Measurements from ENCODE around the gene VPS13C.

DNA sequence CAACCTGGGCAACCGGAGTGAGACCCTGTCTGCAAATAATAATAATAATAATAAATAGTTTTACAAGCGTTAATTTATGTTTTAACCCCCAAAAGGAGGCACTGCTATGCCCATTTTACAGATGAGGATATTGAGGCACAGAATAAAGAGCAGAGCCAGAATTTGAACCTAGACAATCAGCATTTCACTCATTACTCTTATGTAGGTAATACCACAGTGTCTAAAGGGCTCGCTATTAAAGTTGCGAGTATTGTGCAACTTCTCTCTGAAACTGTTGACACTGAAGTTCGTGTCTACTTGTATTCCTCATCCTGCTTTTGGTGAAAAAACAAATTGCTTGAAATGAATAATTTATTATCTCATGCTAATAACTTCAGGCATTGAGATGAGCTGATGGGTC lies 9.3 kb upstream of the VPS13C start:
- TF ChIP-seq, protein P1, sequence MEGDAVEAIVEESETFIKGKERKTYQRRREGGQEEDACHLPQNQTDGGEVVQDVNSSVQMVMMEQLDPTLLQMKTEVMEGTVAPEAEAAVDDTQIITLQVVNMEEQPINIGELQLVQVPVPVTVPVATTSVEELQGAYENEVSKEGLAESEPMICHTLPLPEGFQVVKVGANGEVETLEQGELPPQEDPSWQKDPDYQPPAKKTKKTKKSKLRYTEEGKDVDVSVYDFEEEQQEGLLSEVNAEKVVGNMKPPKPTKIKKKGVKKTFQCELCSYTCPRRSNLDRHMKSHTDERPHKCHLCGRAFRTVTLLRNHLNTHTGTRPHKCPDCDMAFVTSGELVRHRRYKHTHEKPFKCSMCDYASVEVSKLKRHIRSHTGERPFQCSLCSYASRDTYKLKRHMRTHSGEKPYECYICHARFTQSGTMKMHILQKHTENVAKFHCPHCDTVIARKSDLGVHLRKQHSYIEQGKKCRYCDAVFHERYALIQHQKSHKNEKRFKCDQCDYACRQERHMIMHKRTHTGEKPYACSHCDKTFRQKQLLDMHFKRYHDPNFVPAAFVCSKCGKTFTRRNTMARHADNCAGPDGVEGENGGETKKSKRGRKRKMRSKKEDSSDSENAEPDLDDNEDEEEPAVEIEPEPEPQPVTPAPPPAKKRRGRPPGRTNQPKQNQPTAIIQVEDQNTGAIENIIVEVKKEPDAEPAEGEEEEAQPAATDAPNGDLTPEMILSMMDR (IDR thresholded peaks at IDR 0.05 in 4 of 5, conservative IDR thresholded peaks at IDR 0.05 in 1 of 5), result no peak
- TF ChIP-seq POLR2A (IDR thresholded peaks at IDR 0.05), result no peak
